H1 (cell line): Measurements from ENCODE around the gene TEX9. TPM values are rescaled to one million over a fixed set of nuclear protein-coding genes. Genes with fewer than 3 reads are reported as not detected.

ENCODE experiments used
- CTCF ChIA-PET: fragments of 300-600 bp; sonication (Branson Sonifier 250); formaldehyde crosslinking; loops from one replicate; lab custom pipeline; 2021; ENCODE audit not compliant: partially characterized antibody; lab: Charles Lee
- POLR2A ChIA-PET: fragments of 300-600 bp; sonication (Branson Sonifier 250); formaldehyde crosslinking; loops from one replicate; lab custom pipeline; 2021; ENCODE audit warnings: inconsistent platforms; ENCODE audit not compliant: partially characterized antibody; lab: Charles Lee
- DNase-seq, 2 experiments: peaks; one replicate each; pipeline versions ENCODE4 v3.0.0 to v3.0.0-alpha.2; 2010 to 2022; ENCODE audit warnings: low spot score in 2 of 2, low read depth in 1 of 2, mixed read lengths in 1 of 2
- FAIRE-seq: peaks from 2 replicates; lab custom pipeline; 2011; peaks lifted over from hg19 to GRCh38; lab: Jason Lieb, UNC
- H2AFZ ChIP-seq: 2 replicates; pipeline ENCODE4 v1.8.1; 2012; ENCODE audit warnings: low read length, inconsistent platforms
- H2AK5ac ChIP-seq: 2 replicates; pipeline ENCODE4 v1.6.1; 2013; ENCODE audit warnings: low read depth, low read length
- H2BK120ac ChIP-seq: replicated peaks from 2 replicates; pipeline ENCODE3; 2013; ENCODE audit warnings: low read depth, low read length, inconsistent platforms
- H2BK12ac ChIP-seq: 2 replicates; pipeline ENCODE4 v1.6.1; 2013; ENCODE audit warnings: low read depth, low read length
- H2BK15ac ChIP-seq: 2 replicates; pipeline ENCODE4 v1.6.1; 2013; ENCODE audit warnings: low read length
- H2BK20ac ChIP-seq: 2 replicates; pipeline ENCODE4 v1.6.1; 2013; ENCODE audit warnings: low read length
- H2BK5ac ChIP-seq: 2 replicates; pipeline ENCODE4 v1.6.1; 2013; ENCODE audit warnings: low read depth, low read length
- H3K14ac ChIP-seq: 2 replicates; pipeline ENCODE4 v1.6.1; 2013; ENCODE audit warnings: inconsistent platforms; ENCODE audit not compliant: insufficient read length
- H3K18ac ChIP-seq: 2 replicates; pipeline ENCODE4 v1.6.1; 2013; ENCODE audit warnings: low read length; ENCODE audit errors: extremely low read depth
- H3K23ac ChIP-seq: 2 replicates; pipeline ENCODE4 v1.6.1; 2013; ENCODE audit warnings: inconsistent platforms; ENCODE audit not compliant: insufficient read length
- H3K23me2 ChIP-seq: 2 replicates; pipeline ENCODE4 v1.6.1; 2013; ENCODE audit warnings: low read depth, low read length
- H3K27ac ChIP-seq: 2 replicates; pipeline ENCODE4 v1.6.1; 2011; ENCODE audit warnings: low read depth, low read length, inconsistent platforms
- H3K27me3 ChIP-seq, 4 experiments: replicated peaks in 1 of 4; 1 replicate in 1 of 4; 2 replicates in 3 of 4; pipeline versions ENCODE4 v1.6.1 to v1.8.1; 2011 to 2013; ENCODE audit warnings: low read length in 3 of 4, mild to moderate bottlenecking in 3 of 4, inconsistent platforms in 2 of 4, mixed read lengths in 2 of 4, moderate library complexity in 1 of 4; ENCODE audit not compliant: control insufficient read depth in 3 of 4, insufficient read depth in 3 of 4; ENCODE audit errors: extremely low read depth in 1 of 4
- H3K36me3 ChIP-seq, 4 experiments: 2 replicates each; pipeline versions ENCODE4 v1.6.1 to v1.8.1; 2011 to 2013; ENCODE audit warnings: mild to moderate bottlenecking in 4 of 4, low read length in 3 of 4, moderate library complexity in 2 of 4, control low read depth in 1 of 4, inconsistent platforms in 1 of 4; ENCODE audit not compliant: insufficient read depth in 4 of 4, control insufficient read depth in 2 of 4
- H3K4ac ChIP-seq: replicated peaks from 2 replicates; pipeline ENCODE3; 2013; ENCODE audit warnings: low read length, low read depth, mixed read lengths, inconsistent platforms; ENCODE audit not compliant: insufficient read length
- H3K4me1 ChIP-seq, 4 experiments: replicated peaks in 1 of 4; 1 replicate in 1 of 4; 2 replicates in 3 of 4; pipeline versions ENCODE4 v1.6.1 to v1.8.1; 2011 to 2013; ENCODE audit warnings: low read length in 3 of 4, inconsistent platforms in 2 of 4, mixed read lengths in 1 of 4; ENCODE audit not compliant: insufficient read depth in 4 of 4, control insufficient read depth in 3 of 4
- H3K4me2 ChIP-seq, 2 experiments: 2 replicates each; pipeline versions ENCODE4 v1.6.1 to v1.8.1; 2011 to 2013; ENCODE audit warnings: low read depth in 2 of 2, low read length in 2 of 2, control low read depth in 1 of 2, inconsistent platforms in 1 of 2, mild to moderate bottlenecking in 1 of 2; ENCODE audit not compliant: insufficient read depth in 1 of 2
- H3K4me3 ChIP-seq, 4 experiments: fragments of 200-600, 300-600 bp in 1 of 4; sonication (generic), shearing (Covaris generic), sonication (Bioruptor Twin) in 1 of 4; 2 replicates each; pipeline versions ENCODE4 v1.5.1 to v1.8.1; 2011 to 2016; ENCODE audit warnings: low read length in 4 of 4, low read depth in 3 of 4, control low read depth in 2 of 4, inconsistent platforms in 2 of 4, mild to moderate bottlenecking in 2 of 4, mixed read lengths in 1 of 4, moderate library complexity in 1 of 4; ENCODE audit not compliant: insufficient read depth in 2 of 4; ENCODE audit errors: extremely low read depth in 1 of 4
- H3K56ac ChIP-seq: replicated peaks from 2 replicates; pipeline ENCODE3; 2013; ENCODE audit warnings: low read depth, mild to moderate bottlenecking, mixed read lengths, low read length, inconsistent platforms; ENCODE audit not compliant: insufficient read length
- H3K79me1 ChIP-seq: 2 replicates; pipeline ENCODE4 v1.6.1; 2013; ENCODE audit warnings: low read depth, low read length, control low read depth
- H3K79me2 ChIP-seq, 2 experiments: 2 replicates each; pipeline versions ENCODE4 v1.6.1 to v1.8.1; 2012 to 2013; ENCODE audit warnings: low read length in 2 of 2, mild to moderate bottlenecking in 2 of 2, inconsistent platforms in 1 of 2; ENCODE audit not compliant: insufficient read depth in 2 of 2, control insufficient read depth in 1 of 2
- H3K9ac ChIP-seq, 4 experiments: replicated peaks in 1 of 4; 1 replicate in 1 of 4; 2 replicates in 3 of 4; pipeline versions ENCODE4 v1.6.1 to v1.8.1; 2011 to 2013; ENCODE audit warnings: low read depth in 3 of 4, low read length in 3 of 4, control low read depth in 2 of 4, mild to moderate bottlenecking in 2 of 4, moderate library complexity in 2 of 4, inconsistent platforms in 1 of 4; ENCODE audit errors: extremely low read depth in 1 of 4
- H3K9me3 ChIP-seq, 2 experiments: 2 replicates each; pipeline versions ENCODE4 v1.6.1 to v1.8.1; 2012 to 2013; ENCODE audit warnings: mild to moderate bottlenecking in 2 of 2, moderate library complexity in 2 of 2, control low read depth in 1 of 2, inconsistent platforms in 1 of 2, low read depth in 1 of 2, low read length in 1 of 2, mixed read lengths in 1 of 2; ENCODE audit not compliant: insufficient read depth in 2 of 2
- H4K20me1 ChIP-seq, 2 experiments: replicated peaks in 1 of 2; 2 replicates each; pipeline versions ENCODE3 to v1.8.1; 2011 to 2013; ENCODE audit warnings: inconsistent platforms in 2 of 2, low read length in 2 of 2, mild to moderate bottlenecking in 1 of 2; ENCODE audit not compliant: insufficient read depth in 2 of 2, control insufficient read depth in 1 of 2
- H4K5ac ChIP-seq: 2 replicates; pipeline ENCODE4 v1.6.1; 2013; ENCODE audit warnings: low read length, low read depth, mixed read lengths, inconsistent platforms; ENCODE audit not compliant: insufficient read length
- H4K8ac ChIP-seq: 2 replicates; pipeline ENCODE4 v1.8.0; 2013; ENCODE audit warnings: mild to moderate bottlenecking, moderate library complexity, low read length, inconsistent platforms; ENCODE audit not compliant: insufficient read depth; ENCODE audit errors: extremely low read depth
- H4K91ac ChIP-seq: replicated peaks from 2 replicates; pipeline ENCODE3; 2013; ENCODE audit warnings: low read length, mixed read lengths, inconsistent platforms; ENCODE audit not compliant: insufficient read length
- ATF3 ChIP-seq: IDR thresholded peaks from 2 replicates; pipeline ENCODE4 v1.6.1; 2011; ENCODE audit warnings: low read depth, mild to moderate bottlenecking, low read length; ENCODE audit not compliant: insufficient read depth
- BRCA1 ChIP-seq: IDR thresholded peaks from 2 replicates; pipeline ENCODE4 v1.6.1; 2012; ENCODE audit warnings: low read depth, low read length, improper control_type of control experiment
- CBX8 ChIP-seq: fragments of 300-800, 300-1000 bp; sonication (generic); IDR thresholded peaks from 2 replicates; pipeline ENCODE4 v1.7.1; 2016; ENCODE audit warnings: low read depth, low read length, borderline replicate concordance
- CEBPB ChIP-seq: IDR thresholded peaks from 2 replicates; pipeline ENCODE4 v1.6.1; 2012; ENCODE audit warnings: low read depth, low read length
- CTBP2 ChIP-seq: IDR thresholded peaks from 2 replicates; pipeline ENCODE4 v1.7.0; 2011; ENCODE audit warnings: borderline replicate concordance, mild to moderate bottlenecking, moderate library complexity, mixed read lengths, low read length; ENCODE audit not compliant: insufficient read depth, insufficient read length
- EZH2 ChIP-seq: fragments of 200-600 bp; sonication (generic); IDR thresholded peaks from 2 replicates; pipeline ENCODE4 v1.7.1; 2012; ENCODE audit warnings: low read depth, mild to moderate bottlenecking, moderate library complexity, low read length, inconsistent platforms; ENCODE audit not compliant: severe bottlenecking
- JUND ChIP-seq: IDR thresholded peaks from 2 replicates; pipeline ENCODE4 v1.6.1; 2011; ENCODE audit warnings: mild to moderate bottlenecking, improper control_type of control experiment, low read length
- KDM1A ChIP-seq: fragments of 200-600, 300-600 bp; sonication (generic); IDR thresholded peaks from 2 replicates; pipeline ENCODE4 v1.7.1; 2016; ENCODE audit warnings: mild to moderate bottlenecking, low read length, borderline replicate concordance
- MAFK ChIP-seq: IDR thresholded peaks from 2 replicates; pipeline ENCODE4 v1.6.1; 2012; ENCODE audit warnings: low read depth, mild to moderate bottlenecking, improper control_type of control experiment, low read length
- MAX ChIP-seq: IDR thresholded peaks from 2 replicates; pipeline ENCODE4 v1.6.1; 2012; ENCODE audit warnings: inconsistent platforms
- POLR2A ChIP-seq, 2 experiments: IDR thresholded peaks; 1 replicate in 1 of 2; 2 replicates in 1 of 2; pipeline ENCODE4 v1.6.1; 2011; ENCODE audit warnings: low read depth in 2 of 2, low read length in 2 of 2, mild to moderate bottlenecking in 2 of 2; ENCODE audit errors: control extremely low read depth in 1 of 2
- WGBS, 2 experiments: shearing (Covaris generic) in 1 of 2; methylation state at CpG; one replicate each; pipeline versions ENCODE4 v1.1.6 to v1.1.7; 2013 to 2015; ENCODE audit warnings: low lambda C conversion rate in 2 of 2, mixed read lengths in 2 of 2, inconsistent platforms in 1 of 2, low coverage in 1 of 2, missing lambda C conversion rate in 1 of 2; ENCODE audit not compliant: insufficient replicate concordance in 2 of 2, insufficient coverage in 1 of 2, insufficient read length in 1 of 2; ENCODE audit errors: extremely low coverage in 1 of 2, missing lambda C conversion rate in 1 of 2; 5-methylcytosine and 5-hydroxymethylcytosine counted together
- polyA plus RNA-seq, 7 experiments: library from polyadenylated mRNA; depleted of rRNA in 3 of 7; stranded (reverse) in 5 of 7; unstranded in 2 of 7; fragments of >200 nt in 5 of 7; fragments of 200-250 nt in 2 of 7; gene quantifications; 1 replicate in 5 of 7; 2 replicates in 1 of 7; 4 replicates in 1 of 7; pipeline versions ENCODE4 v1.2.1 to v1.2.3, GENCODE V29; 2011 to 2013; ENCODE audit warnings: missing spikeins in 2 of 7, mixed read lengths in 2 of 7
- total RNA-seq: library from RNA; stranded (reverse); fragmentation: NEBNext Ultra II Directional; extraction: Animal tissue kit (Norgen Biotek cat#: 25700); gene quantifications from 2 replicates; pipeline ENCODE4 v1.2.1, GENCODE V29; 2021

TEX9 gene
- total and polyA plus RNA-seq, 2 of the 8 experiments (the other 6 are each of a cell fraction or from before 2014, with no cell fraction given): 3.4 to 12.3 TPM

- no peak overlapping the region for H2BK12ac ChIP-seq
- no peak overlapping the region for H3K18ac ChIP-seq
- no peak overlapping the region for H2BK15ac ChIP-seq
- ChIA-PET CTCF (interaction anchor here (0.8 to 7.3 kb wide), 5 partner anchors 9 to 181 kb away, joined by 3 to 119 read pairs (median 8); no protein-coding TSS in a partner anchor), POLR2A (no interaction called here)
- H3K4ac ChIP-seq: no peak overlapping the region
- WGBS, 2 experiments: 93% methylated on average over 1 of the region's 1 CpG; no CpG with 5 or more reads in 1 of the 2 experiments
- TF ChIP-seq MAX (no peak), CTBP2 (no peak), KDM1A (no peak), ATF3 (no peak), POLR2A (IDR thresholded peaks at IDR 0.05; ENCODE audit: control extremely low read depth in 1 of 2, low read depth in 2 of 2, low read length in 2 of 2) (no peak), MAFK (no peak), EZH2 (no peak), BRCA1 (no peak), JUND (no peak), CEBPB (no peak), CBX8 (no peak)
- H2AFZ ChIP-seq: no peak overlapping the region
- H3K9ac ChIP-seq: no peak overlapping the region
- no peak overlapping the region for H2BK20ac ChIP-seq
- H2AK5ac ChIP-seq: no peak overlapping the region
- H2BK5ac ChIP-seq: no peak overlapping the region
- no peaks in the 10 kb centered on the region for H3K9me3 ChIP-seq
- H3K14ac ChIP-seq: no peak overlapping the region
- H4K20me1 ChIP-seq: no peaks in the 10 kb centered on the region
- H3K36me3 ChIP-seq: no peaks in the 10 kb centered on the region
- no peaks in the 10 kb centered on the region for H3K23me2 ChIP-seq
- no peak overlapping the region for H3K56ac ChIP-seq
- H3K4me3 ChIP-seq: no peak overlapping the region
- H3K4me1 ChIP-seq: no peaks in the 10 kb centered on the region
- no peak overlapping the region for H3K4me2 ChIP-seq
- no peak overlapping the region for H2BK120ac ChIP-seq
- H4K91ac ChIP-seq: no peak overlapping the region
- no peaks in the 10 kb centered on the region for H3K79me2 ChIP-seq
- no peaks in the 10 kb centered on the region for H3K79me1 ChIP-seq
- no peak overlapping the region for H3K27ac ChIP-seq
- no peak overlapping the region for H4K5ac ChIP-seq
- no peak for DNase-seq
- H3K23ac ChIP-seq: no peak overlapping the region
- no peaks in the 10 kb centered on the region for H3K27me3 ChIP-seq
- no peak for FAIRE-seq
- H4K8ac ChIP-seq: no peak overlapping the region
Observed at GRCh38 chr15:56425976-56426375, 60.8 kb downstream of the TEX9 start.
